Measurements from ENCODE around the gene C3orf33.
A peak's percentile ranks its signal among the peaks of the same experiment; 100 is the strongest.

GRCh38 chr3:155791190-155791589 lies 14.9 kb downstream of the C3orf33 start:
- no peak for TF ChIP-seq ATF2 (IDR thresholded peaks at IDR 0.05; ENCODE audit: low read length)
- TF ChIP-seq CTCF (IDR thresholded peaks at IDR 0.05; ENCODE audit: control extremely low read depth in 1 of 3, insufficient read depth in 1 of 3, low read depth in 1 of 3, low read length in 3 of 3) = peak in 1 of 3 experiments; percentile 16; a peak in 1 of 4 replicates
- TF ChIP-seq ZNF274 (IDR thresholded peaks at IDR 0.05; ENCODE audit: borderline replicate concordance, extremely low read depth, low read length) = no peak
- TF ChIP-seq POLR2A (IDR thresholded peaks at IDR 0.05; ENCODE audit: control extremely low read depth in 1 of 2, low read depth in 2 of 2, low read length in 2 of 2) = no peak
- no peak for TF ChIP-seq RXRA (IDR thresholded peaks at IDR 0.05; ENCODE audit: insufficient read depth, low read depth, low read length)
- TF ChIP-seq TEAD4 (IDR thresholded peaks at IDR 0.05; ENCODE audit: low read depth, low read length) = no peak

Measured in H1 (cell line).